Ishikawa (cell line): Measurements from ENCODE around the gene PDSS2.

ENCODE experiments used
- CEBPB ChIP-seq: IDR thresholded peaks from 2 replicates; pipeline ENCODE4 v1.6.1; 2012
- CREB1 ChIP-seq: IDR thresholded peaks from 2 replicates; pipeline ENCODE4 v1.6.1; 2012; ENCODE audit warnings: low read depth
- EGR1 ChIP-seq: IDR thresholded peaks from 2 replicates; pipeline ENCODE4 v1.6.1; 2012
- EP300 ChIP-seq: IDR thresholded peaks from 2 replicates; pipeline ENCODE4 v1.6.1; 2012; ENCODE audit warnings: borderline replicate concordance
- FOXM1 ChIP-seq: IDR thresholded peaks from 2 replicates; pipeline ENCODE4 v1.6.1; 2012; ENCODE audit warnings: low read depth, borderline replicate concordance
- MAX ChIP-seq: IDR thresholded peaks from 2 replicates; pipeline ENCODE4 v1.6.1; 2012
- NFIC ChIP-seq: IDR thresholded peaks from 2 replicates; pipeline ENCODE4 v1.6.1; 2012
- RAD21 ChIP-seq: IDR thresholded peaks from 2 replicates; pipeline ENCODE4 v1.6.1; 2012; ENCODE audit warnings: low read depth
- REST ChIP-seq: IDR thresholded peaks from 2 replicates; pipeline ENCODE4 v1.6.1; 2012; ENCODE audit warnings: low read depth, mild to moderate bottlenecking
- TAF1 ChIP-seq: IDR thresholded peaks from 2 replicates; pipeline ENCODE4 v1.6.1; 2012; ENCODE audit warnings: low read depth, mild to moderate bottlenecking
- TCF12 ChIP-seq: IDR thresholded peaks from 2 replicates; pipeline ENCODE4 v1.6.1; 2012; ENCODE audit warnings: low read depth
- TEAD4 ChIP-seq: IDR thresholded peaks from 2 replicates; pipeline ENCODE4 v1.6.1; 2012
- USF1 ChIP-seq: IDR thresholded peaks from 2 replicates; pipeline ENCODE4 v1.6.1; 2012
- YY1 ChIP-seq: IDR thresholded peaks from 2 replicates; pipeline ENCODE4 v1.6.1; 2012; ENCODE audit warnings: low read depth
- ZBTB7A ChIP-seq: IDR thresholded peaks from 2 replicates; pipeline ENCODE4 v1.6.1; 2012; ENCODE audit warnings: low read depth

The PDSS2 gene

GRCh38 chr6:107459283-107460082 is at the start of gene PDSS2:
TSS of gene PDSS2 (minus strand) at chr6:107459564. CDS start at chr6:107459285, 279 bp downstream.
- no peak for TF ChIP-seq REST
- TF ChIP-seq TCF12 = peak; percentile 19; the same call in 1 of the 2 replicates
- TF ChIP-seq CREB1 = peak; percentile 17; the same call in 1 of the 2 replicates
- peak; percentile 26; the same call in 1 of the 2 replicates for TF ChIP-seq RAD21
- no peak for TF ChIP-seq USF1
- peak; percentile 70; the same call in 1 of the 2 replicates for TF ChIP-seq ZBTB7A
- TF ChIP-seq NFIC = peak; percentile 40; the same call in 1 of the 2 replicates
- TF ChIP-seq TEAD4 = peak; percentile 75
- peak; percentile 99 for TF ChIP-seq EGR1
- peak; percentile 78 for TF ChIP-seq MAX
- TF ChIP-seq TAF1 = peak; percentile 94
- peak; percentile 98 for TF ChIP-seq YY1
- TF ChIP-seq CEBPB = no peak
- TF ChIP-seq FOXM1 = no peak
- no peak for TF ChIP-seq EP300

DNA sequence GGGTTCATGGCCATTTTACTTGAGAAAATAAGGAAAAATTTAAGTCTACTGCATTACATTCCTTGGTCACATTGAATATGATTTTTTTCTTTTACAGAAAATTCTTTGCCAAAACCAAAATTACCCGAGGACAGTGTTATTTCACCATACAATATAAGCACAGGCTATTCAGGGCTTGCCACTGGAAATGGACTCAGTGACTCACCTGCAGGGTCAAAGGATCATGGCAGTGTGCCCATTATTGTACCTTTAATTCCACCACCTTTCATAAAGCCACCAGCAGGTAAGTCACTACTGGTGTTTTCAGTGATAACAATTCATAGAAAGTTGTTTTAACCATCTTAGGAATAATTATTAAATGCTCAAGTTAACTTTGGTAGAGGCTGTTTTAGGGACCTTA is 46.8 kb upstream of the PDSS2 start:
- TF ChIP-seq NFIC (peak; percentile 62; the same call in 1 of the 2 replicates), MAX (no peak), CEBPB (no peak), TAF1 (no peak)

GRCh38 chr6:107504270-107505026 is 45.1 kb upstream of the PDSS2 start:
- TF ChIP-seq TEAD4 = no peak
- TF ChIP-seq RAD21 = no peak
- no peak for TF ChIP-seq CREB1
- TF ChIP-seq YY1 = no peak
- TF ChIP-seq ZBTB7A = no peak
- TF ChIP-seq NFIC = no peak
- no peak for TF ChIP-seq MAX
- no peak for TF ChIP-seq TAF1
- no peak for TF ChIP-seq CEBPB
- no peak for TF ChIP-seq TCF12

- TF ChIP-seq YY1 = no peak
- TF ChIP-seq EP300 = no peak
- TF ChIP-seq REST = no peak
- no peak for TF ChIP-seq ZBTB7A
- TF ChIP-seq RAD21 = no peak
- no peak for TF ChIP-seq EGR1
- TF ChIP-seq TAF1 = no peak
- no peak for TF ChIP-seq CEBPB
- TF ChIP-seq FOXM1 = no peak
Observed at GRCh38 chr6:107496892-107497684, 37.7 kb upstream of the PDSS2 start.

GRCh38 chr6:107495971-107496370 is 36.6 kb upstream of the PDSS2 start:
- TF ChIP-seq REST (no peak), TAF1 (no peak), FOXM1 (no peak), TEAD4 (no peak), RAD21 (no peak), NFIC (no peak), TCF12 (no peak), ZBTB7A (no peak), EP300 (no peak), USF1 (no peak)
